ENCODE measurements around the gene CSNK1A1. TPM values are rescaled to one million over a fixed set of nuclear protein-coding genes. Genes with fewer than 3 reads are reported as not detected.
A peak's percentile ranks its signal among the peaks of the same experiment; 100 is the strongest.
"Not testable (repeated sequence)": the region's sequence is repeated elsewhere in the genome, so short reads cannot be mapped to it uniquely, and the experiment has no call there.

CSNK1A1 gene
- total RNA-seq, 4 donors from 2014 or later: 146 to 200 (median 166) TPM

DNA sequence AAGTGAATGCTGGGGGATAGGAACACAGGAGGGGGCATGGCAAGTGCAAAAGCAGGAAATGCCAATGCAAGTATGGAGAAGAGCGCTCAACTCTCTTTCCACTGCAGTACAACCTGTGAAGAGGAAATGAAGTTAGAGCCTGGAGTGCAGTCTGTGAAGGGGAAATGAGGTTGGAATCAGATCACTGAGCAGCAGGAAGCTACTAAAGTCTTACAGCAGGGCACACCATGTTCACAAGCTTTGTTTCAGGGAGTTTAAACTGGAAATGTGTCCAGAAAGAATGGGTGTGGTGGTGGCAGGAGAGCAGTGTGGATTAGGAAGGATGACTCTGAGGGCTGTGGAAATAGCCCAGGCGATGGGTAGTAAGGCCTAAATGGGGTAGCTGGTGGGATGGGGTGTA, 45.5 kb upstream of the CSNK1A1 start:
- no peaks in the 10 kb centered on the region for H3K9me3 ChIP-seq
- WGBS, 2 donors: 88 to 89% methylated on average over 2 of the region's 2 CpGs
- H3K4me1 ChIP-seq: peaks cover 0 to 59% (median 17%) of the 10 kb centered on the region in 4 donors
- peak in 1 of 2 donors; percentile 76 for TF ChIP-seq EP300 (IDR thresholded peaks at IDR 0.05)
- no peak for TF ChIP-seq CTCF (IDR thresholded peaks at IDR 0.05)
- peaks cover 0 to 36% (median 0%) of the 10 kb centered on the region in 3 donors for H3K36me3 ChIP-seq
- no peak overlapping the region for H3K4me3 ChIP-seq
- DNase-seq (ENCODE audit: low spot score in 2 of 2): no peak
- no peaks in the 10 kb centered on the region for H3K27me3 ChIP-seq
- peak overlapping the region in 3 of 4 donors; percentile 19 to 78 (median 62) for H3K27ac ChIP-seq

- 84 to 88% methylated on average over 3 of the region's 3 CpGs for WGBS, 2 donors
- not testable (repeated sequence) for H3K9me3 ChIP-seq; H3K4me3 ChIP-seq; H3K27me3 ChIP-seq; DNase-seq (ENCODE audit: low spot score in 2 of 2)
- Histone ChIP-seq H3K27ac (peak overlapping the region; percentile 27 to 78 (median 42)), H3K36me3 (peaks cover 0 to 20% (median 0%) of the 10 kb centered on the region in 3 donors), H3K4me1 (peaks cover 0 to 69% (median 17%) of the 10 kb centered on the region in 4 donors)
Measured at GRCh38 chr5:149595105-149595504, 43.9 kb upstream of the CSNK1A1 start.

GRCh38 chr5:149594206-149594895, 43.1 kb upstream of the CSNK1A1 start:
- TF ChIP-seq EP300 (IDR thresholded peaks at IDR 0.05) (peak in 1 of 2 donors; percentile 25), CTCF (IDR thresholded peaks at IDR 0.05) (no peak), POLR2A (IDR thresholded peaks at IDR 0.05) (no peak)
- no peaks in the 10 kb centered on the region for H3K27me3 ChIP-seq
- H3K36me3 ChIP-seq: peaks cover 0 to 16% (median 0%) of the 10 kb centered on the region in 3 donors
- peak overlapping the region; percentile 27 to 78 (median 42) for H3K27ac ChIP-seq
- no peak overlapping the region for H3K4me3 ChIP-seq
- H3K4me1 ChIP-seq: peaks cover 0 to 70% (median 17%) of the 10 kb centered on the region in 4 donors
- no peak for DNase-seq (ENCODE audit: low spot score in 2 of 2)
- H3K9me3 ChIP-seq: no peaks in the 10 kb centered on the region
- WGBS, 2 donors: 59 to 66% methylated on average over 5 of the region's 5 CpGs

DNA sequence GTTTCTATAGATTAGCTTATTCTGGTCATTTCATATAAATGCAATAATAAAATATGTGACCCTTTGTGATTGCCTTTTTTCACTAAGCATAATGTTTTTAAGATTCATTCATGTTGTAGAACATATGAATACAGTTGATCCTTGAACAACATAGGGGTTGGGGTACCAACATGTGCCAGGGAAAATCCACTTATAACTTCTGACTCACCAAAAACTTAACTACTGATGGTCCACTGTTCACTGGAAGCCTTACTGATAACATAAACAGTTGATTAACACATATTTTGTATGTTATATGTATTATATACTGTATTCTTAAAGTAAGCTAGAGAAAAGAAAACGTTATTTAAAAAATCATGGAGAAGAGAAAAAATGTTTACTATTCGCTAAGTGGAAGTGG, 42.1 kb upstream of the CSNK1A1 start:
- H3K4me1 ChIP-seq: peaks cover 0 to 80% (median 20%) of the 10 kb centered on the region in 4 donors
- H3K9me3 ChIP-seq: no peaks in the 10 kb centered on the region
- peak overlapping the region in 2 of 4 donors; percentile 52 to 78 for H3K27ac ChIP-seq
- no peaks in the 10 kb centered on the region for H3K27me3 ChIP-seq
- H3K4me3 ChIP-seq: no peak overlapping the region
- H3K36me3 ChIP-seq: peaks cover 0 to 12% (median 0%) of the 10 kb centered on the region in 3 donors
- WGBS, 2 donors: 74 to 79% methylated on average over 2 of the region's 2 CpGs
- TF ChIP-seq POLR2A (IDR thresholded peaks at IDR 0.05): no peak
- no peak for TF ChIP-seq CTCF (IDR thresholded peaks at IDR 0.05)
- TF ChIP-seq EP300 (IDR thresholded peaks at IDR 0.05): no peak
- no peak for DNase-seq (ENCODE audit: low spot score in 2 of 2)

DNA sequence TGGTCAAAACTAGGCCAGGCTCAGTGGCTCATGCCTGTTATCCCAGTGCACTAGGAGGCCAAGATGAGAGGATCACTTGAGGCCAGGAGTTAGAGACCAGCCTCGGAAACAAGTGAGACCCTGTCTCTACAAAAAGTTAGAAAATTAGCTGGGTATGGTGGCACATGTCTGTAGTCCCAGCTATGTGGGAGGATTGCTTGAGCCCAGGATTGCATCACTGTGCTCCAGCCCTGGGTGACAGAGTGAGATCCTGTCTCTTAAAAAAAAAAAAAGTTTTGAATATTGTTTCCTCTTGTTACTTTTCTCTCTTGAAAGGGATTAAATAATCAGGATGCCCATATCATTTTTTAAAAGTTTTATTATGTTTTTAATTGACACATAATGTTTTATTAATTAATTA, 37.7 kb upstream of the CSNK1A1 start:
- no peak for TF ChIP-seq POLR2A (IDR thresholded peaks at IDR 0.05)
- TF ChIP-seq CTCF (IDR thresholded peaks at IDR 0.05): no peak
- no peak for TF ChIP-seq EP300 (IDR thresholded peaks at IDR 0.05)
- WGBS, 2 donors: 90 to 100% methylated on average over 1 of the region's 1 CpG
- H3K27ac ChIP-seq: peak overlapping the region in 2 of 4 donors; percentile 85 to 94
- no peak for DNase-seq (ENCODE audit: low spot score in 2 of 2)
- H3K27me3 ChIP-seq: no peaks in the 10 kb centered on the region
- no peak overlapping the region for H3K4me3 ChIP-seq
- H3K4me1 ChIP-seq: peaks cover 4 to 81% (median 18%) of the 10 kb centered on the region in 4 donors
- H3K36me3 ChIP-seq: peaks cover 0 to 5% (median 0%) of the 10 kb centered on the region in 3 donors
- no peaks in the 10 kb centered on the region for H3K9me3 ChIP-seq
